GM19351 (cell line): Measurements from ENCODE around the gene FADS2.

ENCODE experiments used
- ATAC-seq: cut with Tn5 transposase; IDR thresholded peaks from one replicate; pipeline ENCODE4 v1.9.1; 2021; ENCODE audit warnings: mild to moderate bottlenecking, moderate library complexity; ENCODE audit not compliant: unreplicated experiment

FADS2 gene

DNA sequence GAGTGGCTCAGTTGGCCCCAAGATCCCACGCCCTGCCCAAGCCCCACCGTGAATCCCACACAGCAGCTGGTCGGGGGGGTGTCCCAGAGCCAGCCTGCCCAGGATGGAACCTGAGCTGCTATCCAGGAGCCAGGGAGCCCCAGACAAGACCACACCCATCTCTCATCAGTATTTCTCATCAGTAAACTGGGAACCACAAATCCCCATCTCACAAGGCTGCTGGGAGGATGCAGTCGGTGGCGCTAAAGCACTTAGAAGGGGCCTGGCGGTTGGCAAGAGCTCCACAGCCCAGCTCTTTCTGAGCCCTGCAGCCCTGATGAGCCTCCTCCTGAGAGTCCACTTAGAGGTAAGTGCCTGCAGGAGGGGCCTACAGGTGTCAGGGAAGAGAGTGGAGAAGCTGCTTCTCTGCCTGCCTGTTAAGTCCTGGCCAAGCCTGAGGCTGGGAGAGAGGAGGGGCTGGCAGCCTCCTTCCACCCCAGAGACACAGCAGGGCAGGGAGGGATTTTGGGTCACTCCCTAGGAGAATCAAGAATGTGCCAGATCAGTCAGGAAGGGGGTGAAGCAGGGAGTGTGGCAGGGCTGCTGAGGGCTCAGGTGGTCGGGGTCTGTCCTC, 57.2 kb downstream of the FADS2 start:
- no peak for ATAC-seq

- ATAC-seq: no peak
Measured at GRCh38 chr11:61885784-61886580, 57.9 kb downstream of the FADS2 start.

- ATAC-seq: no peak
Measured at GRCh38 chr11:61886643-61887042, 58.5 kb downstream of the FADS2 start.

DNA sequence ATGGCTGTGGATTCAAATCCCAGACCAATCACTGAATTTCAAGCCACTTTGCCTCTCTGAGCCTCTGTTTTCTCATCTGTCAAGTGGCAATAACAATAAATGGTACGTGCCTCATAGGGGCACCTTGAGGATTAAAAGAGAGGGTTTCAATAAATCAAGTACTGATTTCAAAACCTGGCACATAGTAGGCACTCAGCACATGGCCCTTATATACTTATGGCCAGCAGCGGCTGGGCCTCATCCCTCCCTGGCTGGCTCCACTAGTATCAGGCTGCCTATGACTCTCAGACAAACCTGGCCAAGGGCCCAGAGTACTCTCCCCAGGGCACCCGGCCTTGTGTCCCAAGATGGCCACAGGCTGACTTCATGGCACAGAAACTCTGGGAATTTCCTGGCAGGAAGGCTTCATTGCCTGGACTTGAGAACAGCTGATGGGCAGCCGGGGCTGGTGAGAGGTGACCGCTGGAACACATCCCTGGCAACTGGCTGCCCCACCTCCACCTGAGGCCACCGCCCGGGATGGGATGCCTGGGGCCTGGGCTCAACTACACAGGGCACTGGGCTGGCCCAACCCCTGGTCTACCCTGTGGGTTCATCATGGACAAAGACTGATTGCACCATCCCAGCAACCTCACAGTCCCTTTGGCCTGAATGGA, 59.9 kb downstream of the FADS2 start:
- no peak for ATAC-seq

- ATAC-seq: no peak
Measured at GRCh38 chr11:61888590-61888989, 60.5 kb downstream of the FADS2 start.

DNA sequence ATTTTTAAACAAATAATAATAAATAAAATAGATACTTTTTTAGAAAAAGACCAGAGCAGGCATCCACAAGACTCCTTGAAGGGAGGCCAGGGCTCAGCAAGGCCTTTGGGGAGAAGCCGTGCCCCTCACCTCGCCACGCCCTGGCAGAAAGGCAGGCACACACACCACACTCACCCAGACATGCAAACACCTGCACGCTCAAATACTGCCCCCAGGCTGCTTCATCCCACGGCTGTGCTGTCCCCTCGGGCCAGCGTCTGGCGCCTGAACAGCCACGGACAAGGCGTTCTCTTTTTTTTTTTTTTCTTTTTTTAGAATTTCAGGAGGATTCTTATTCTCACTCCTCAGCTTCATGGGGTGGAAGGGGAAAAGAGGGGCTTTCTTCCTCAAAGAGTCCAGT, 61.7 kb downstream of the FADS2 start:
- ATAC-seq: no peak

DNA sequence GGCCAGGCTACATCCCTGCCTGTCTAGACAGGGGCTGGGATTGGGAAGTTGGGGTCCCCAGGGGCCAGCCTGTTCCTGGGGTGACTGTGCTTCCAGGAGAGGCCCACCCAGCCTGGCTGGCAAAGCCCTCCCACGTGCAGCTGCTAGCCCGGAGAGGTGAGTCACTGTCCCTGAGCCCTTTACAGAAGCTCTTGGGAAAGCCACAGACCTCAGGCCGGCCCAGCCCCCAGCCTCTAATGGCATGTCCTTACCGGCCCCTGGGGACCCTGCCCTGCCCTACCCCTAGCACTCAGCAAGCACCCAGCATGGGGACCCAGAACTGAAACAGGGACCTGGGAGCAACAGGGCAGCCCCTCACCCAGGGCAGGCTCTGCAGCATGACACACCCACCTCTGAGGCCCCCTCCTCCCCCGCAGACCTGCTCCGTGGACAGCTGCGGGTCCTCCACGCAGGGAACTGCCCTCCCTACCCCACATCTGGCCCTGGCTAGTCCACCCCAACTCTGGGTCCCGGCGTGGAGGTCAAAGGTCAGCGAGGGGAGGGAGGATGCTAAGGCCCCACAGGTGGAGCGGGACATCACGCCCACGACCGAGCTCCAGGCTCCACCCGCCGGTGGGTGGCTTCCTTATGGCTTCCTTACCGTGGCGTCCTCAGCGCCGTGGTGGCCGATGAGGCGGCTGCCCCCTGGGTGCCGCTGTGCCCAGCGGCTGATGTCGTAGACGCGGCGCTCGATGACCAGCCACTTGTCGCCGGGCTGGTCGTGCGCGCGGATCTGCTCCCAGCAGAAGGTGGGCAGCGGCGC, 62.6 kb downstream of the FADS2 start:
- ATAC-seq: peak; percentile 32

DNA sequence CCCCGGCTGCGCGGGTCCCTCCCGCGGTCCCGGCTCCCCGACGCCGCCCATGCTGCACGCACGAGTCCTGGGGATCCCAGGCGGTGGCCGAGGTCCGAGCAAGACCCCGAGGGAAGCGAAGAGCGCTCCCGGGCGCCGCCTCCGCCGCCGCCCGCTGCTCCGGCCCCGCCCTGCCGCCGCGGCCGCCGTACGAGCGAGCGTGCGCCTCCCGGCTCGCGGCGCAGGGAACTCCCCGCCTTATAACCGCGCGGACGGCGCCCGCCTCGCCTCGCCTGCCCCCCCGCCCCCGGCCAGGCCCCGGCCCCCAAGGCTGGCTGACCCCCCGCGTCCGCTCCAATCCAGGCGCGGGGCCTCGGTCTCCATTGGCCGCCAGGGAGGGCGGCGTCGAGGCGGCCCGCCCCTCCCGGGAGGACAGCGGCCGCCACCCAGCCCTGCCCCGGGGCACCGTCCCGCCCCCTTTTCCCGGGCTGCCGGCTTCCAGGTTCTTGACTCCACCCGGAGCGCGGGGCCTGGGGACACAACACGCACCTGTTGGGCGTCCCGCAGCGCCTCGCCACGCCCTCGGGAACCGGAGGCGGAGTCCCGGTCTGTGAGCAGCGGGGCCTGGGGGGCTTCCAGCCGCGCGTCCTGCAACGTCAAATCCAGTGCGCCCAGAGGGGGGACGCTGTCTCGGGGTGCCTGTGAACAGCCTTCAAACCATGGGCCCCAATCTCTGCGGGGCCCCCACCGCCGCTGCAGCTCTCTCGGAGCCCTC, 63.4 kb downstream of the FADS2 start, which contains the start of gene FADS3:
FADS3 (minus strand) TSS at position 215 of the 754 bp plus-strand sequence; CDS start at position 51, 164 bp downstream.
- peak; percentile 64 for ATAC-seq

- ATAC-seq: no peak
Measured at GRCh38 chr11:61892085-61892370, 63.9 kb downstream of the FADS2 start.

- no peak for ATAC-seq
Measured at GRCh38 chr11:61893981-61894380, 65.9 kb downstream of the FADS2 start.

- ATAC-seq: no peak
Measured at GRCh38 chr11:61895046-61895717, 67.1 kb downstream of the FADS2 start.

DNA sequence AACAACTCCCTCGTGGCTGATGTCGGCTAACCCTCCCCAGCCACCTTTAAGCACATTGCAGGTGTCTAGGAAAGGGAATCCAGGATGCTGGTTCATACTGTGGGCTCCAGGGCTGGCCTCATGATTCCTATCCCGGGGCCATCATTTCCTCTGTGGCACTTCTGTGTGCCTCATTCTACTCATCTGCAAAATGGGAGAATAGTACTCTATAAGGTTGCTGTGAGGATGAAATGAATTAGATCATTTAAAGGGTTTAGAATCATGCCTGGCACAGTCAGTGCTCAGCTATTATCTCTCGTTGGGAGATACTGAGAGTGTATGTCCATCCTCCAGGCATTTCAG, 67.6 kb downstream of the FADS2 start:
- ATAC-seq: no peak

DNA sequence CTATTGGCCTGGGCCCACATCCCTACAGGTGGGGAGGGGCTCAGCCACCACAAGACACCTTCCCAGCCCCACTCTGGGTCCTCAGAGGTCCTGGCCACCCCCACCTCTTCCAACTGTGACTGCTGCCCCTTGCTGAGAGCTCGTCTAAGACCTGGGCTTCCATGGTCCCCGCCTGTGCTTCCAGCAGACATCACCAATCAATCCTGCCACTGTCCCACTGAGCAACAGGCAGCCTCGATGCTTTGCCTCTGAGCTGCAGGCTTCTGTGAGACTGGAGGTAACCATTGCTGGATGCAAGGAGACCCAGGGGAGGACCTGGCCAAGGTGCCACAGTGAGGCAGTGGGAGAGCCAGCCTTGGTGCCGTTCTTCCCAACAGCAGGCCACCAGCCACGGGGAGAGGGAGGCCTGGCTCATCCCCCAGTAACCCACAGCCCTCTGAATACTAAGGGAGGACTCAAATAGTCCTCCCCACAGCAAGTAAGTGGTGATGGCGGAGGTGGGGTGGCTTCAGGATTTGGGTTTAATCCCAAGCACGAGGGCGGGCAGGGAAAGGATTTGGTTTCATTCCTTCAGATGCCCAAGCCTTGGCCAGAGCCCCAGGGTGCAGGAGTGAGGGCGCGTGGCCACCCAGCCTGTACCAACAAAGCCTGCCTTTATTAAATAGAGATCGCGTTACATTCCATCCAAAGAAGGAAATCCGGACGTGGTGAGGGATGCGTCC, 68.7 kb downstream of the FADS2 start:
- no peak for ATAC-seq

GRCh38 chr11:61897387-61898246, 69.5 kb downstream of the FADS2 start:
- ATAC-seq: no peak

DNA sequence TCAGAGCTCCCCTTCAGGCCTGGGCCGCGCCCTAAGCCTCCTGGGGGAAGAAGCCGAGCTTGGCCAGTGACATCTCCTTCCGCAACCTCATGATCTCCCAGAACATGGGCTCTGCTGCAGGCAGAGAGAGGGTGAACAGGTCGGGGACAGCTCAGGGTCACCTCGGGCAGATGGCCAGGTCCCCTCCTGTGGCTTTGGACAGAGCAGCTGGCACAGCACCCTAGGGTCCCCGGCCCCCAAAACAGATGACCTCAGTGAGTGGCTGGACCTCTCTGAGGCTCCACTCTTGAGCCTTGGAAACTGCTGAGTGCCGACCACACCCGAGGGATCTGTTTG, 70.1 kb downstream of the FADS2 start:
- ATAC-seq: no peak

DNA sequence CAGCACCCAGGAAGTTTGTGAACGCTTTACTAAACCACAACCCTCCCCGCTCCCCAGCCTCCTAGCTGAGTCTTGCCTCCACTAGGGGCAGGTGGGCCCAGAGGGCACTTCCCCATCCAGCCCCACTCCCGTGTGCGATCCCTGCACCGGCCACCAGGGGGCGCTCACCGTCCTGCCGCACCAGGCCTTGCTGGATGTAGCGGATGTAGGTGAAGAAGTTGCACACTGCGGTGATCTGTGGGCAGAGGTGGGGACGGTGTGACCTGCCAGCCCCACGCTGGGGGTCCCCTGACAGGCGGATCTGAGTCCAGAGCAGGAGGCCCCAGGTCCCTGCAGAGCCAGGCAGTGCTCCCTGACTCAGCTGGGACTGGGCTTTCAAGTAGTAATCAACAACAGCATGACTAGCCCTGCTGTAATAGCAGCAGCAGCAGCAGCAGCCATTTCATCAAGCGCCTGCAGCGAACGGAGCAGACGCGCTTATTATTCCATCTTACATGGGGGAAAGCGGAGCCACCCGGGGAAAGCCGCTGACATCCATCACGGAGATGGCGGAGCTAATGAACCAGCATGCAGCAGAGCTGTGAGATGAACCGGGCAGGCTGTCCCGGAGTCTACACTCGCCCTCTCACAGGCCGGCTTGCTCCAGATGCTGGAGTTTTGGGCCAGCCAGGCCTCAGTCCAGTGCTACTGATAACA, 71.2 kb downstream of the FADS2 start:
- ATAC-seq: peak; percentile 73

- ATAC-seq: no peak
Measured at GRCh38 chr11:61900251-61900650, 72.2 kb downstream of the FADS2 start.

GRCh38 chr11:61901397-61901796, 73.3 kb downstream of the FADS2 start:
- no peak for ATAC-seq
